ENCODE results near the gene ZNF44.

ZNF44 gene

GRCh38 chr19:12260861-12261260 is 33.8 kb downstream of the ZNF44 start:
- DNase-seq = no peak

DNA sequence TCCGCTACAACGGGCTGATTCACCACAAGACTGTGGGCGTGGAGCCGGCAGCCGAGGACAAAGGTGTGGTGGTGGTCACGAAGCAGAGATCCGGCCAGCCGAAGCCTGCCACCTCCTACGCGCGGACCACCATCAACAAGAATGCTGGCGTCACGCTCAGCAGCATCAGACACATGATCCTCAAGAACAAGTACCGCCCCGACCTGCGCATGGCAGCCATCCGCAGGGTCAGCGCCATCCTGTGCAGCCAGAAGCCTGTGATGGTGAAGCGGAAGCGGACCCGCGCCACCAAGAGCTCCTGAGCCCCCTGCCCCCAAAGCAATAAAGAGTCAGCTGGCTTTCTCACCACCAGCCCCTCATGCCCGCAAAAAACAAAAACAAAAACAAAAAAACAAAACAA is 34.4 kb downstream of the ZNF44 start:
- DNase-seq = no peak

DNA sequence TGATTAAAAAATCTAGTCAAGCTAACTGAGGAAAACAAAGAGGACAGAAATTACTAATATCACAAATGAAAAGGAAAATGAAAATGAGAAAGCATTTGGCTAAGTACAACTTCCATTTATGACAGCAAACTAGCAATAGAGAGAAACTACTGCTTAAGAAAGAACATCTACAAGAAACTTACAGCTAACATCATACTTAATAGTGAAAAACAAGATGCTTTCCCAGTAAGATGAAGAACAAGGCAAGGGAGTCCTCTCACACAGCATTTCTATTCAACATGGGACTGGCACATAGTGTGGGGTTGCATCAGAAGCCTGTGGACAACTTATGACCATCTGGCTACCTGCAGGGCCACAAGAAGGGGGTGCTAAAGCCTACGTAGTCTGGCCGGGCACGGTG is 39.3 kb downstream of the ZNF44 start:
- DNase-seq = no peak

DNA sequence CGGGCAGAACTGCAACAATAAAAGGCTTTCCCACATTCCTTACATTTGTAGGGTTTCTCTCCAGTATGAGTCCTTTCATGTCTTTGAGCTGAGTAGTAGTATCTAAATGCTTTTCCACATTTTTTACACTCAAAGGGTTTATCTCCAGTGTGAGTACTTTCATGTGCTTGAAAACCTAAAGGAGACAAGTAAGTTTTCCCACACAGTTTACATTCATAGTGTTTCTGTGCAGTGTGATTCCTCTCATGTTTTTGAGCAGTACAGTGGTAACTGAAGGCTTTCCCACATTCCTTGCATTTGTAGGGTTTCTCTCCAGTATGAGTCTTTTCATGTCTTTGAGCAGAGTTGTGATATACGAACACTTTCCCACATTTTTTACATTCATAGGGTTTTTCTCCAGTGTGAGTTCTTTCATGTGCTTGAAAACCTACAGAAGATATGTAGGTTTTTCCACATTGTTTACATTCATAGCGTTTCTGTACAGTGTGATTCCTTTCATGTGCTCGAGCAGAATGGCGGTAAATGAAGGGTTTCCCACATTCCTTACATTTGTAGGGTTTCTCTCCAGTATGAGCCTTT is 47.0 kb downstream of the ZNF44 start:
- DNase-seq = no peak

DNA sequence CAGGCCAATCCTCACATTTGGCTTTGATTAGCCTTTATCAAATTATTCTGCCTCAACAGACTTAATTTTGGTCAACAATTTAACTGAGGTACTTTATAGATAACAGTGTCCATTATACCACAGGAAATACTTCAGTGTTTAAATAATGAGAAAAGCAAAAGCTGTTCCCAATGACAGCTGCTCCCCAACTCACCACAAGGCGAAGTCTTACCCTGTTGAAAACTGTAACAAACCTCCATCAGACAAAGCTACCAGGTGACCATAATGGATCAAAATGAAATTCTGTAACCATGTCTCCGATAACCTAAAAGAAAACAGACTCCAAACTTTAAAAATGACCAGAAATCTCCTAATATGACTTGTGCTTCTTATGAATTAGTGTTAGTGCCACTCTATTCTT is 50.3 kb downstream of the ZNF44 start:
- no peak for DNase-seq

- DNase-seq = no peak
Observed at GRCh38 chr19:12237143-12237839, 57.4 kb downstream of the ZNF44 start.

GRCh38 chr19:12232961-12233360 is 61.7 kb downstream of the ZNF44 start:
- no peak for DNase-seq

- no peak for DNase-seq
Observed at GRCh38 chr19:12230751-12231733, 63.6 kb downstream of the ZNF44 start.

DNA sequence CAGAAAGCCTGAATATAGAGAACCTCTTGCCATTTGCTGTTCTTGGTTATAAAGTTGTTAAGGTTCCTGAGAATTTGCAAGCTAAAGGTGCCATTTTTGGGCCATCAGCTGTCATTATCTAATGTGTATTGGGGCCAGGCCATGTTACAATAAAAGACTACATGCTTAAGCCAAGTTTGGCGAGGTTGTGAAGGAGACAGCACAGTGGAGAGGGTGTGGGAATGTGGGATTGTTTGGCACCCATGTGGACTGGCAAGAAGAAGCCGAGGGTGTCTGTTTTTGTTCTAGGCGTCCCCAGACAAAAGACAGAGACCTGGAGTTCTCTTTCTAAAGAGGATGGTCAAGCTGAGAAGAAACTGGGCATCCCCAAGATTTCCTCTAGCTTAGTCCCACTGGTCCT is 64.7 kb downstream of the ZNF44 start:
- no peak for DNase-seq

DNA sequence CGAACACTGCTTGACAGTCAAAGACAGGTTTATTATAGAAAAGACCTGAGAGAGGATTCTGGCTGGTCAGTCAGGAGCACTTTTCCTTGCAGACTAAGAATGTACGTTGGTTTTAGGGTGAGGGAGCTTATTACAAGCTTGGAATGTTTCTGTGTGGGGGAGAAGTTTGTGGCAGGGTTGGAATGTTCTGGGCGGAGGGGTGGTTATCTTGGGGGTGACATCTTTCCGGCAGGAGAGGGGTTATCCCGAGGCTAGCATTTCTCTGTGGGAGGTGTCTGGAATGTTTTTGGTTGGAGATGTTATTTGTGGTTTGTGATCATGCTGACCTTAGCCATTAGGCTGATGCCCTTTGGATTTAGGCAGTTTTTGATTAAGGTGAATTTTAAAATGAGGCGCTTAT is 70.0 kb downstream of the ZNF44 start:
- DNase-seq = no peak

DNA sequence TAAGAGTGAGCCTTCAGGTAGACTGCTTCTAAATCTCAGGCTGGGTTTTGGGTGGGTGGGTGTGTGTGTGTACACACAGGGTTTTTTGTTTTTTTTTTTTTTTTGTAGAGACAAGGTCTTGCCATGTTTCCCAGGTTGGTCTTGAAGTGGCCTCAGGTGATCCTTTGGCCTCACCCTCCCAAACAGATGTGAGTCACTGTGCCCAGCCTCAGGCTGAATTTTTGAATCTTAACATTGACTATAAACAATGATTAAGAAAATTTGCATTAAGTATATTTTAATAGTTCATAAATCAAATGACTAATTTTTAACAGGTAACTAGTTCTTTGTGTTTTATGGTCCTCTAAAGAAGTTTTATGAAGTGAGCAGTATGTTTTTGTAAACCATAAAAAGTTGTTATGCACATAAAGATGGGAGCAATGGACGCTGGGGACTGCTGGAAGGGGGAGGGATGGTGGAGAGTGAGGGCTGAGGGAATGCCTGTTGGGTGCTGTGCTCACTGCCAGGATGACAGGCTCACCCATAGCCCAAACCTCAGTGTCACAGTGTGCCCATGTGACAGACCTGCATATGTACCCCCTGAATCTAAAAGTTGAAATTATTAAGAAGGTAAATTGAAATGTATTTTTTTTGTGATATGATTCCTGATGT is 71.6 kb downstream of the ZNF44 start:
- no peak for DNase-seq
